IPS-18a (cell line): ENCODE data around the gene PCDHB4.
"Not testable (repeated sequence)": the region's sequence is repeated elsewhere in the genome, so short reads cannot be mapped to it uniquely, and the experiment has no call there.

Experiments
- H3K27ac ChIP-seq: one replicate; pipeline ENCODE4 v1.5.1; 2013; ENCODE audit warnings: low read length
- H3K27me3 ChIP-seq: one replicate; pipeline ENCODE4 v1.6.1; 2013; ENCODE audit warnings: mild to moderate bottlenecking, low read length; ENCODE audit not compliant: control insufficient read depth, insufficient read depth
- H3K36me3 ChIP-seq: one replicate; pipeline ENCODE4 v1.6.1; 2013; ENCODE audit warnings: low read depth, low read length; ENCODE audit not compliant: control insufficient read depth
- H3K4me1 ChIP-seq: one replicate; pipeline ENCODE4 v1.6.1; 2013; ENCODE audit warnings: low read depth, low read length; ENCODE audit not compliant: control insufficient read depth
- H3K4me3 ChIP-seq: one replicate; pipeline ENCODE4 v1.5.1; 2013; ENCODE audit warnings: low read length
- H3K9ac ChIP-seq: one replicate; pipeline ENCODE4 v1.6.1; 2013; ENCODE audit warnings: mild to moderate bottlenecking, low read length, moderate library complexity
- H3K9me3 ChIP-seq: one replicate; pipeline ENCODE4 v1.6.1; 2013; ENCODE audit warnings: low read depth, low read length; ENCODE audit not compliant: control insufficient read depth

The PCDHB4 gene

GRCh38 chr5:141121563-141121962 lies at the start of gene PCDHB4:
Gene PCDHB4 (plus strand): TSS chr5:141121818. CDS start chr5:141121999, 181 bp downstream.
- no peaks in the 10 kb centered on the region for H3K36me3 ChIP-seq
- H3K4me3 ChIP-seq, result no peak within 1 kb of the TSS
- no peak within 1 kb of the TSS for H3K27ac ChIP-seq
- H3K4me1 ChIP-seq, result no peaks in the 10 kb centered on the region
- no peaks in the 10 kb centered on the region for H3K9me3 ChIP-seq
- no peaks in the 10 kb centered on the region for H3K27me3 ChIP-seq
- H3K9ac ChIP-seq, result no peak within 1 kb of the TSS

- Histone ChIP-seq H3K27me3 (no peaks in the 10 kb centered on the region), H3K9ac (no peak overlapping the region), H3K9me3 (no peaks in the 10 kb centered on the region), H3K4me3 (no peak overlapping the region), H3K36me3 (no peaks in the 10 kb centered on the region), H3K4me1 (no peaks in the 10 kb centered on the region), H3K27ac (no peak overlapping the region)
Observed at GRCh38 chr5:141077826-141078225, 43.8 kb upstream of the PCDHB4 start.

GRCh38 chr5:141082228-141082627 lies 39.4 kb upstream of the PCDHB4 start:
- no peaks in the 10 kb centered on the region for H3K27me3 ChIP-seq
- no peak overlapping the region for H3K27ac ChIP-seq
- H3K4me1 ChIP-seq, result no peaks in the 10 kb centered on the region
- H3K9me3 ChIP-seq, result no peaks in the 10 kb centered on the region
- no peaks in the 10 kb centered on the region for H3K36me3 ChIP-seq
- H3K9ac ChIP-seq, result no peak overlapping the region
- no peak overlapping the region for H3K4me3 ChIP-seq

GRCh38 chr5:141084487-141084989 lies 37.1 kb upstream of the PCDHB4 start:
- no peaks in the 10 kb centered on the region for H3K9me3 ChIP-seq
- no peaks in the 10 kb centered on the region for H3K27me3 ChIP-seq
- no peaks in the 10 kb centered on the region for H3K36me3 ChIP-seq
- peak overlapping the region; percentile 53 for H3K4me3 ChIP-seq
- no peak overlapping the region for H3K27ac ChIP-seq
- no peaks in the 10 kb centered on the region for H3K4me1 ChIP-seq
- H3K9ac ChIP-seq, result peak overlapping the region; percentile 34

- H3K9me3 ChIP-seq, result no peaks in the 10 kb centered on the region
- H3K27ac ChIP-seq, result peak within 1 kb of the TSS; percentile 85
- no peaks in the 10 kb centered on the region for H3K4me1 ChIP-seq
- H3K4me3 ChIP-seq, result peak within 1 kb of the TSS; percentile 95
- no peaks in the 10 kb centered on the region for H3K27me3 ChIP-seq
- H3K36me3 ChIP-seq, result no peaks in the 10 kb centered on the region
- H3K9ac ChIP-seq, result peak within 1 kb of the TSS; percentile 97
Observed at GRCh38 chr5:141094481-141095262, 26.9 kb upstream of the PCDHB4 start, which contains the start of gene PCDHB2. Gene PCDHB2 (plus strand): TSS chr5:141094615. CDS start chr5:141094791, 176 bp downstream.

GRCh38 chr5:141095263-141095641 lies 26.4 kb upstream of the PCDHB4 start:
- H3K27ac ChIP-seq, result no peak overlapping the region
- H3K27me3 ChIP-seq, result no peaks in the 10 kb centered on the region
- H3K36me3 ChIP-seq, result no peaks in the 10 kb centered on the region
- no peaks in the 10 kb centered on the region for H3K4me1 ChIP-seq
- H3K9me3 ChIP-seq, result peaks cover under 1% of the 10 kb centered on the region
- H3K4me3 ChIP-seq, result peak overlapping the region; percentile 95
- H3K9ac ChIP-seq, result peak overlapping the region; percentile 97

- not testable (repeated sequence) for H3K36me3 ChIP-seq, H3K9ac ChIP-seq, H3K4me1 ChIP-seq, H3K27ac ChIP-seq, H3K4me3 ChIP-seq, H3K9me3 ChIP-seq, H3K27me3 ChIP-seq
Observed at GRCh38 chr5:141096181-141096580, 25.4 kb upstream of the PCDHB4 start.

GRCh38 chr5:141096586-141096985 lies 25.0 kb upstream of the PCDHB4 start:
- H3K9me3 ChIP-seq, H3K27ac ChIP-seq, H3K4me1 ChIP-seq, H3K9ac ChIP-seq, H3K4me3 ChIP-seq, H3K36me3 ChIP-seq, H3K27me3 ChIP-seq: not testable (repeated sequence)

GRCh38 chr5:141100243-141100805 lies 21.3 kb upstream of the PCDHB4 start, which contains the start of gene PCDHB3:
Gene PCDHB3 (plus strand): TSS chr5:141100473. CDS start chr5:141100650, 177 bp downstream.
- Histone ChIP-seq H3K27ac (no peak within 1 kb of the TSS), H3K27me3 (no peaks in the 10 kb centered on the region), H3K4me1 (no peaks in the 10 kb centered on the region), H3K36me3 (peaks cover 4% of the 10 kb centered on the region), H3K9me3 (peaks cover 4% of the 10 kb centered on the region), H3K4me3 (peak within 1 kb of the TSS; percentile 22), H3K9ac (no peak within 1 kb of the TSS)

GRCh38 chr5:141101059-141101458 lies 20.6 kb upstream of the PCDHB4 start:
- Histone ChIP-seq H3K27me3 (no peaks in the 10 kb centered on the region), H3K4me3 (peak overlapping the region; percentile 22)

GRCh38 chr5:141102070-141102469 lies 19.5 kb upstream of the PCDHB4 start:
- not testable (repeated sequence) for H3K9ac ChIP-seq, H3K4me3 ChIP-seq, H3K27me3 ChIP-seq, H3K9me3 ChIP-seq, H3K27ac ChIP-seq, H3K4me1 ChIP-seq, H3K36me3 ChIP-seq

More at GRCh38 chr5:141101059-141101458, 20.6 kb upstream of the PCDHB4 start:
- Histone ChIP-seq H3K4me1 (no peaks in the 10 kb centered on the region), H3K36me3 (peaks cover 4% of the 10 kb centered on the region), H3K9me3 (peaks cover 4% of the 10 kb centered on the region), H3K27ac (no peak overlapping the region), H3K9ac (no peak overlapping the region)
